HepG2 (cell line): Measurements from ENCODE around the gene HNRNPH2. TPM values are rescaled to one million over a fixed set of nuclear protein-coding genes. Genes with fewer than 3 reads are reported as not detected.
A peak's percentile ranks its signal among the peaks of the same experiment; 100 is the strongest.

Experiments used
- ATAC-seq: fragments of 200-7000 bp; cut with Tn5 transposase; 3 replicates; pipeline ENCODE4 v1.9.1; 2020; ENCODE audit warnings: mild to moderate bottlenecking, moderate library complexity
- BruUV-seq: library from RNA; stranded (reverse); fragments of 400-500 nt; replicated peaks from 2 replicates; lab custom pipeline; 2021; lab: Mats Ljungman, UMichigan
- CTCF ChIA-PET: fragments of 300-600 bp; formaldehyde crosslinking; extraction: SDS; loops from one replicate; lab custom pipeline; 2021; ENCODE audit warnings: low total read pairs, inconsistent platforms, low intra/inter-chr PET ratio; lab: Yijun Ruan, JAX
- POLR2A ChIA-PET: fragments of 350-600 bp; sonication (Branson Sonifier 250); formaldehyde crosslinking; loops from one replicate; lab custom pipeline; 2020; ENCODE audit warnings: antibody characterized with exemption, inconsistent platforms; lab: Yijun Ruan, JAX
- DNase-seq: peaks from one replicate; pipeline ENCODE4 v3.0.0-alpha.2; 2015; ENCODE audit warnings: low spot score
- FAIRE-seq: peaks from 3 replicates; lab custom pipeline; 2011; peaks lifted over from hg19 to GRCh38; lab: Jason Lieb, UNC
- H2AFZ ChIP-seq: one replicate; pipeline ENCODE4 v1.6.1; 2011; ENCODE audit warnings: low read length, inconsistent platforms
- H3K27ac ChIP-seq: fragments of 300-600 bp; 3 replicates; pipeline ENCODE4 v1.8.0; 2011; ENCODE audit warnings: mixed run types, mild to moderate bottlenecking, mixed read lengths, low read length, inconsistent platforms; ENCODE audit not compliant: insufficient read depth; ENCODE audit errors: extremely low read length
- H3K27me3 ChIP-seq, 2 experiments: fragments of 200-600 bp in 1 of 2; 2 replicates in 1 of 2; 3 replicates in 1 of 2; pipeline versions ENCODE4 v1.6.0 to v1.8.0; 2011; ENCODE audit warnings: low read length in 2 of 2, mild to moderate bottlenecking in 2 of 2, moderate library complexity in 2 of 2, inconsistent platforms in 1 of 2; ENCODE audit not compliant: insufficient read depth in 2 of 2, control insufficient read depth in 1 of 2
- H3K36me3 ChIP-seq, 2 experiments: fragments of 200-600 bp in 1 of 2; replicated peaks in 1 of 2; 2 replicates in 1 of 2; 3 replicates in 1 of 2; pipeline versions ENCODE4 v1.5.1 to v1.8.0; 2011; ENCODE audit warnings: low read length in 2 of 2, inconsistent platforms in 1 of 2; ENCODE audit not compliant: insufficient read depth in 2 of 2, control insufficient read depth in 1 of 2
- H3K4me1 ChIP-seq: 2 replicates; pipeline ENCODE4 v1.5.1; 2012; ENCODE audit warnings: low read length, inconsistent platforms; ENCODE audit not compliant: insufficient read depth
- H3K4me2 ChIP-seq: 2 replicates; pipeline ENCODE4 v1.6.0; 2011; ENCODE audit warnings: low read depth, low read length, inconsistent platforms
- H3K4me3 ChIP-seq, 3 experiments: fragments of 200-600 bp in 1 of 3; sonication (generic), shearing (Covaris generic) in 1 of 3; replicated peaks in 1 of 3; 2 replicates each; pipeline ENCODE4 v1.5.1; 2011 to 2016; ENCODE audit warnings: low read length in 3 of 3, inconsistent platforms in 2 of 3, low read depth in 2 of 3, mild to moderate bottlenecking in 2 of 3, control low read depth in 1 of 3, mixed read lengths in 1 of 3; ENCODE audit not compliant: insufficient read depth in 1 of 3
- H3K79me2 ChIP-seq: one replicate; pipeline ENCODE4 v1.6.1; 2011; ENCODE audit warnings: low read length, inconsistent platforms; ENCODE audit not compliant: insufficient read depth
- H3K9ac ChIP-seq: 2 replicates; pipeline ENCODE4 v1.6.0; 2011; ENCODE audit warnings: mild to moderate bottlenecking, low read depth, low read length, inconsistent platforms; ENCODE audit not compliant: insufficient read depth
- H3K9me3 ChIP-seq: 2 replicates; pipeline ENCODE4 v1.5.1; 2012; ENCODE audit warnings: mild to moderate bottlenecking, low read length
- H4K20me1 ChIP-seq: 2 replicates; pipeline ENCODE4 v1.6.0; 2011; ENCODE audit warnings: inconsistent platforms, mild to moderate bottlenecking, low read length, moderate library complexity; ENCODE audit not compliant: insufficient read depth
- ADNP ChIP-seq: sonication (generic); formaldehyde crosslinking; IDR thresholded peaks from 2 replicates; pipeline ENCODE4 v1.4.0; 2020; ENCODE audit warnings: missing genetic modification reagents
- CSRNP1 ChIP-seq: sonication (generic); formaldehyde crosslinking; IDR thresholded peaks from 2 replicates; pipeline ENCODE4 v1.8.1; 2023; ENCODE audit warnings: mild to moderate bottlenecking, missing genetic modification reagents
- GATA4 ChIP-seq: sonication (generic); IDR thresholded peaks from 2 replicates; pipeline ENCODE4 v1.6.1; 2016; ENCODE audit warnings: antibody characterized with exemption, low read depth, borderline replicate concordance
- GFI1 ChIP-seq: sonication (generic); formaldehyde crosslinking; IDR thresholded peaks from 2 replicates; pipeline ENCODE4 v1.5.0; 2020; ENCODE audit warnings: missing genetic modification reagents, mild to moderate bottlenecking, borderline replicate concordance
- GTF2F1 ChIP-seq: fragments of 150-350 bp; IDR thresholded peaks from 2 replicates; pipeline ENCODE4 v1.6.1; 2014; ENCODE audit warnings: low read length
- KDM5A ChIP-seq: fragments of 200-600 bp; sonication (generic); IDR thresholded peaks from 2 replicates; pipeline ENCODE4 v1.7.0; 2018; ENCODE audit warnings: antibody characterized with exemption, mild to moderate bottlenecking, low read length, borderline replicate concordance
- NPAS2 ChIP-seq: sonication (generic); formaldehyde crosslinking; IDR thresholded peaks from 2 replicates; pipeline ENCODE4 v1.8.0; 2022; ENCODE audit warnings: mild to moderate bottlenecking, missing genetic modification reagents, borderline replicate concordance
- NRL ChIP-seq: sonication (generic); formaldehyde crosslinking; IDR thresholded peaks from 2 replicates; pipeline ENCODE4 v1.5.0; 2020; ENCODE audit warnings: missing genetic modification reagents, mild to moderate bottlenecking, moderate library complexity, borderline replicate concordance
- RBFOX2 ChIP-seq: fragments of 200-400 bp; formaldehyde crosslinking; IDR thresholded peaks from 2 replicates; pipeline ENCODE4 v1.6.1; 2017; ENCODE audit warnings: low read depth, mild to moderate bottlenecking, low read length
- SALL2 ChIP-seq: sonication (generic); formaldehyde crosslinking; IDR thresholded peaks from 2 replicates; pipeline ENCODE4 v1.8.1; 2023; ENCODE audit warnings: mild to moderate bottlenecking, missing genetic modification reagents, inconsistent platforms
- ZNF281 ChIP-seq: sonication (generic); formaldehyde crosslinking; IDR thresholded peaks from 2 replicates; pipeline ENCODE4 v1.4.0; 2020; ENCODE audit warnings: missing genetic modification reagents, borderline replicate concordance
- ZNF44 ChIP-seq: sonication (generic); formaldehyde crosslinking; IDR thresholded peaks from 2 replicates; pipeline ENCODE4 v1.5.1; 2020; ENCODE audit warnings: mild to moderate bottlenecking, missing genetic modification reagents
- ZNF678 ChIP-seq: sonication (generic); formaldehyde crosslinking; IDR thresholded peaks from 2 replicates; pipeline ENCODE4 v1.4.0; 2020; ENCODE audit warnings: mild to moderate bottlenecking, missing genetic modification reagents
- WGBS: methylation state at CpG from one replicate; pipeline ENCODE4 v1.1.6; 2017; ENCODE audit warnings: low lambda C conversion rate; 5-methylcytosine and 5-hydroxymethylcytosine counted together
- in situ Hi-C: cut with HindIII; loops from 2 replicates; pipeline ENCODE4 v1.10.0; 2017; ENCODE audit warnings: low pct_unique_long_range_greater_than_20kb; ENCODE audit not compliant: extremely low pct_ligation_motif_present
- intact Hi-C: fragments of 100-400 bp; cut with micrococcal nuclease; formaldehyde crosslinking; loops from one replicate; pipeline ENCODE4 v1.10.0; 2022; ENCODE audit not compliant: unreplicated experiment
- polyA plus RNA-seq, 8 experiments: library from polyadenylated mRNA; depleted of rRNA in 3 of 8; stranded (reverse) in 7 of 8; unstranded in 1 of 8; fragments of >200 nt; fragmentation: Illumina TruSeq in 4 of 8; extraction: Trizol in 4 of 8; gene quantifications; 2 replicates each; pipeline versions ENCODE4 v1.2.1 to v1.2.3, GENCODE V29; 2011 to 2016; ENCODE audit warnings: low read depth in 4 of 8, missing spikeins in 1 of 8, mixed read lengths in 1 of 8; ENCODE audit not compliant: insufficient read depth in 1 of 8
- total RNA-seq, 5 experiments: library from RNA; depleted of rRNA; stranded (reverse); fragments of >200 nt; fragmentation: Illumina TruSeq; extraction: Trizol; gene quantifications; 2 replicates each; pipeline ENCODE4 v1.2.3, GENCODE V29; 2016; ENCODE audit warnings: low read depth in 1 of 5

Gene HNRNPH2
- total and polyA plus RNA-seq, 2 of the 13 experiments (the other 11 are each of a cell fraction or from before 2014, with no cell fraction given): 23.8 to 56.9 TPM

DNA sequence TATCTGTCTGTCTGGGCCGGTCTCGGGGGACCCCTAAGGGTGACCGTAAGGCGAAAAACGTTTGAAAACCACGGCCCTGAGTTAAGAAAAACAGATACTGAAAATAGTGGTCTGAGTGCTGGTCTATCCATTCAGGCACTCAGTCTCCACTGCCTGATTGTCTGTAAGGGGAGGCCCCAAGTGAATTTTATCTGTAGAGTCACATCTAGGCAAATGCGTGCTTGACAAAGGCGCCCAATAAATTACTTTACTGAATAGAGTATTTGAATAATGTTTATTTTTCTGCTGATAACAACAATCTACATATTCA is 465 bp downstream of the HNRNPH2 start:
- 3% methylated on average over 7 of the region's 8 CpGs for WGBS
- peaks cover 5% of the 10 kb centered on the region; the same call in 1 of the 2 replicates for H4K20me1 ChIP-seq
- FAIRE-seq (no peak), ATAC-seq (no peak; the same call in 2 of the 3 replicates)
- H3K4me3 ChIP-seq: peak overlapping the region; percentile 66 to 79 (median 73)
- H3K27ac ChIP-seq: peak overlapping the region; percentile 97
- intact Hi-C loops: loop anchor here (5.0 kb wide), 1 partner anchor 61 kb away; the partner anchor contains the start of gene TIMM8A
- POLR2A ChIA-PET: no interaction called here
- peak overlapping the region; percentile 97 for H3K9ac ChIP-seq
- in situ Hi-C loops: no loop called here
- TF ChIP-seq CSRNP1 (CRISPR knock-in tag) (no peak), ZNF678 (CRISPR knock-in tag) (no peak), RBFOX2 (0 out of 2 replicates have a peak, but pooled peaks have one; percentile 40), KDM5A (peak; percentile 72)
- TF ChIP-seq, all 625 proteins: peak for 2
- BruUV-seq: TSS peak; percentile 80
- Histone ChIP-seq H3K9me3 (no peaks in the 10 kb centered on the region), H3K27me3 (no peaks in the 10 kb centered on the region), H3K36me3 (peaks cover 0 to 17% of the 10 kb centered on the region in 2 experiments; a peak in 3 of 5 replicates), H3K4me2 (peak overlapping the region; percentile 71; the same call in 1 of the 2 replicates), H3K4me1 (peaks cover 8% of the 10 kb centered on the region), H2AFZ (no peak overlapping the region), H3K79me2 (peaks cover 49% of the 10 kb centered on the region)
- CTCF ChIA-PET: no interaction called here
- DNase-seq: no peak

DNA sequence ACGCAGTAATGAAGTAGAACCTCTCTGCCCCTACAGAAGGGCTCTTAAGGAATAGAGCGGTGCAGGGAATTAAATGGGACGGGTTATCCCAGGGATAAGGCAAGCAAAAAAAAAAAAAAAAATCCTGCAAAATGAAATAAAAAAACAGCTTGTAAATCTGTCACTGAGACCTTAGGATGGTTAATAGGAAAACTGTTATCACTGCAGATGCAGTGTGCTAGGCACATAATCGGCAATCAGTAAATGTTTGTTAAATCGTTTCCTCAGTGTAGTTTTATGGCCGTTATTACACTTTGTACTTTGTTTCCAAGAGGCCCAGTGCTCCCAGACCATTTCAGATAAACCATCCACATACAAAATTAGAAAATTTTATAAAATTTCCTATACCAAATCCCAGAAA is 1.0 kb downstream of the HNRNPH2 start:
- Histone ChIP-seq H3K27me3 (no peaks in the 10 kb centered on the region), H3K4me3 (peak overlapping the region; percentile 66 to 79 (median 73)), H3K9ac (peak overlapping the region; percentile 97), H3K36me3 (peaks cover 0 to 14% of the 10 kb centered on the region in 2 experiments; a peak in 3 of 5 replicates), H3K9me3 (no peaks in the 10 kb centered on the region), H2AFZ (no peak overlapping the region), H4K20me1 (peaks cover 5% of the 10 kb centered on the region; the same call in 1 of the 2 replicates), H3K27ac (peak overlapping the region; percentile 97), H3K79me2 (peaks cover 49% of the 10 kb centered on the region), H3K4me1 (peaks cover 8% of the 10 kb centered on the region), H3K4me2 (peak overlapping the region; percentile 71)
- FAIRE-seq (no peak), ATAC-seq (no peak), DNase-seq (no peak)
- WGBS: 0% methylated on average over 6 of the region's 6 CpGs
- in situ Hi-C loops (no loop called here), intact Hi-C loops (loop anchor here (5.0 kb wide), 1 partner anchor 62 kb away; the partner anchor contains the start of gene TIMM8A)
- POLR2A ChIA-PET: no interaction called here
- BruUV-seq: no TSS peak
- CTCF ChIA-PET: no interaction called here
- TF ChIP-seq ZNF281 (CRISPR knock-in tag) (no peak), SALL2 (CRISPR knock-in tag) (no peak), ZNF44 (CRISPR knock-in tag) (no peak), GTF2F1 (no peak), GATA4 (no peak), GFI1 (CRISPR knock-in tag) (no peak), ADNP (no peak), NPAS2 (CRISPR knock-in tag) (no peak), NRL (CRISPR knock-in tag) (no peak)
